Endometrial microvascular endothelial cells (primary cell): Measurements from ENCODE around the gene SEPTIN8. TPM values are rescaled to one million over a fixed set of nuclear protein-coding genes. Genes with fewer than 3 reads are reported as not detected.

ENCODE experiments used
- in situ Hi-C: cut with HindIII; loops from 2 replicates; pipeline ENCODE4 v1.10.0; 2017; ENCODE audit warnings: low sequenced_read_pairs, low pct_unique_long_range_greater_than_20kb; ENCODE audit errors: inconsistent ontology term
- total RNA-seq: library from RNA; depleted of rRNA; stranded (reverse); fragments of >200 nt; gene quantifications from one replicate; pipeline ENCODE4 v1.2.3, GENCODE V29; 2015; ENCODE audit errors: inconsistent ontology term

Gene SEPTIN8
- total RNA-seq, result 61.0 TPM

GRCh38 chr5:132777209-132778069 lies at the start of gene SEPTIN8:
Gene SEPTIN8, minus strand, starts transcription at chr5:132777239. Its CDS starts 102 bp downstream, at chr5:132777137.
- in situ Hi-C loops, result no loop called here

- in situ Hi-C loops, result no loop called here
Measured at GRCh38 chr5:132826424-132827082, 49.5 kb upstream of the SEPTIN8 start.

DNA sequence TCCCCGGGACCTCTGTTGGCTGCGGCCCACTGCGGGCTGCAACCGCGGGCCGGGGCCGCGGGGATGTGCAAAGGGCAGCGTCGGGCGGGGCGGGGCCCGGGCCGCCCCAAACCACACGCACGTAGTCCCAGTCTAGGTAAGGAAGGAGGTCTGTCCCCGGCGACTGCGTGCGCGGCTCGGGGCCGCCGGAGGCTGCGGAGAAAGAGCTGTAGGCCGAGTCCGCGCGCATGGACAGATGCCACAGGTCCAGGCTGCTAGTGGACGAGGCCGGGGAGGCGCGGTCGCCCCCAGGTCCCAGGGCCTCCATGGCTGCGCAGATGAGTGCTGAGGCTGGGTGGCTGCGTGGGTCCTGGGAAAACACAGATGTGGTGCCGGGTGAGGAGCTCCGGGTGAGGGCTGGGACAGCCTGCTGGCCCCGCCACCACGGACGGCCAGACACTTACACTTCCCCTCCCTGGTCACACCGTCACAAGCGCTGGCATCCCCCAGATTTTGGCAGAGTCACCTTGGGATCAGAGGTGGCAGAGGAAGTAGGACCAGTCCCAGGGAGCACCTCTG lies 48.9 kb upstream of the SEPTIN8 start:
- in situ Hi-C loops, result no loop called here

DNA sequence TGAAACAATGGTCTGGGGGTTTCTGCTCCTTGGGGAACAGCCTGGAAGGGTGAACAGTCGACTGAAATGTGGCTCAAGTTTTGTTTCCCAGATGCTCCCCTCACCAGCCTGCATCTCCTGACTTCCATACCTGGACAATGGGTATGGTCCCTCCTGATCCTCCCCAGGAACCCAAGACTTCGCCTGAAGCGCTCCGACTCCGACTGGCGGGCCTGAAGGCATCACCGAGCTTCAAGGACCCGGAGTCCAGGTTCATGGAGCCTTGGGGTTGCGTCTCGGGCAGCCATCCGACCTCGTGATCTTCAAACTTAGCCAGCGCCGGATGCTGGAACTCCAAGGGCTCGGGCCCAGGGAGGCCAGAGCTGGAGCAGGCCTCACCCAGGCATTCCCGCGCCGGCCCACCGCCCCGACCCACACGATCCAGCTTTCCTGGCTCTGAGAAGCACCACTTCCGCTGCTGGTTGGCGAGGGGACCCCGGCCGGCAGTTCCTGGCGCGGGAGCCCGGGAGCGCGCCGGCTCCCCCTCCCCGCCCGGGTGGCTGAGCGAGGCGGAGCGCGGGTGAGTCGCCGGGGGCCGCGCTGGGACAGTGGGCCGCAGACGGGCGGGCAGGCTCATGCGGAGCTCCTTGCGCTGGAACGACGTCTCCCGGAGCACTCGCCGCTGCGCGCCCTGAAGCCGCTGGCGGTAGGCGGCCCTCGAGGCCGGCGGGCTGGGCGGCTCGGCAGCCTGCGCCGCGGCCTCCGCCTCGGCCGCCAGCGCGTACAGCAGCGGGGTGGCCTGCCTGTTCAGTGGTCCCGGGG lies 48.2 kb upstream of the SEPTIN8 start:
- in situ Hi-C loops, result no loop called here

GRCh38 chr5:132824426-132824825 lies 47.4 kb upstream of the SEPTIN8 start:
- in situ Hi-C loops, result no loop called here

DNA sequence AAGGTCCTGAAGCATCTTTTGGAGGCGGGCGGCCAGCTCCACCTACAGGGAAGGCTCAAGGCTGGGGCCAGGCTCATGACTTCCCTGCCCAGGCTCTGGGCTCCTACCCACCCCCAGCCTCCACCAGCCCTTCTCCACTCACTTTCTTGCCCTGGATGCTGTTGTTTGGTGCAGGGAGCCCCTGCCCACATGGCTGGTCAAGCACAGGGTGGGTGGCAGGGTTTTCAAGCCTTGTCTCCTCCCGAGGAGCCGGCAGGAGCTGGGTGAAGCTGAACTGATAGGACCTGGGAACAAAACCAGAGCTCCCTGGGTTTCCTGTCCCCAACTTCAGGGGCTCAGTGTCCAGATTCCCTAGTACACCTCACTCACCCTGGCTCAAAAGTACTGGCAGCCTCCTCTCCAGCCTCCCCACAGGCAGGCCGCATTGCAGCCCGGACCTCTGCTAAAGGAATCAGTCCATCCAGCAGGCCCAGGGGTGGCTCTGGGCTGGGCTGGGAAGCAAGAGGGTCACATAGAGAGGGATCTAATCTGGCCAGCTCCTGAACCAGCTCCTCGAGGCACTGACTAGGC lies 46.5 kb upstream of the SEPTIN8 start:
- in situ Hi-C loops, result no loop called here

GRCh38 chr5:132822650-132823480 lies 45.8 kb upstream of the SEPTIN8 start:
- in situ Hi-C loops, result no loop called here

GRCh38 chr5:132821791-132822190 lies 44.8 kb upstream of the SEPTIN8 start:
- in situ Hi-C loops, result no loop called here

GRCh38 chr5:132821350-132821749 lies 44.3 kb upstream of the SEPTIN8 start:
- in situ Hi-C loops, result no loop called here

DNA sequence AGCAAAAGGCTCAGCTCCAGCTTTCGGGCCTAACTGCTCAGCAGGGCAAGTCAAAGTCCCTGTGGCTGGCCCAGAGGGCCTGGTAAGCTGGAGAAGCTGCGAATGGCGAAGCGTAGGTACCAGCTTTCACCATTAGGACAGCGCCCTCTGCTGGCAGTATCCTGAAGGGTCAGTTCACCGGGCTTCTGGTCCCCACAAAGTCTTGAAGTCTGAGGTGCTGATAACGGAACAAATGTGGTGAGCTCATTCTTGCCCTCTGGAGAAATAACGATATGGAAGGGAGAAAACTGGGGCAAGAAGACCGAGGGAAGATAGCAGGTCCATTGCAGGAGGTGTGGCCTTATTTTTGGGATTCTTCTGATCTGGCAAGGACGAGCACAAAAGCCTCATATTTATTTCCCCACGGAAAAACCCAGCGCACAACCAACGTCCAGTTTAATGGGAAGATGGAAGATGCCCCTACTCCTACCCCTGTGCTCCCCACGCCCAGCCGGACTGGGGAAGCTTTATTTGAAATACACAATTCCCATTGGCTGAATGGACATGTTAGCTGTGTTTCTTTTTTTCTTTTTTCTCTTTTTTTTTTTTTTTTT lies 43.2 kb upstream of the SEPTIN8 start:
- in situ Hi-C loops, result no loop called here

DNA sequence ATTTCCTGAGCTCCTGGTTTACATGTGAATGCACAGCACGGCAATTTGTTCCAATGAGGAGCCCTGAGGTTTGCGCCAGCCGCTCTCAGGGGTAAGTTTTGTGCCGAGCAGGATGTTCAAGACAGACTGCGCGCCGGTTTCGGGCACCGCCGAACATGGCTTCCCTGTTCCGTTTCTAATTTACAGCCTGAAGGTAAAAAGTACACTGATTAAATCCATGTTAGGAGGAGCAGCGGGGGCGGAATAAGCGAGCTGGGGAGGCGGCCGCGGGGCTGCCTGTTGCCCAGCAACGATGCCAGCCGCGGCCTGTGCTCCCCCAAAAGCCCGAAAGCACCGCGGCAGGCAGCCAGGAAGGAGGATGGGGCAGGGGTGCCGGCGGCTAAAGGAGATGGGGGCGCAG lies 42.4 kb upstream of the SEPTIN8 start:
- in situ Hi-C loops, result no loop called here

DNA sequence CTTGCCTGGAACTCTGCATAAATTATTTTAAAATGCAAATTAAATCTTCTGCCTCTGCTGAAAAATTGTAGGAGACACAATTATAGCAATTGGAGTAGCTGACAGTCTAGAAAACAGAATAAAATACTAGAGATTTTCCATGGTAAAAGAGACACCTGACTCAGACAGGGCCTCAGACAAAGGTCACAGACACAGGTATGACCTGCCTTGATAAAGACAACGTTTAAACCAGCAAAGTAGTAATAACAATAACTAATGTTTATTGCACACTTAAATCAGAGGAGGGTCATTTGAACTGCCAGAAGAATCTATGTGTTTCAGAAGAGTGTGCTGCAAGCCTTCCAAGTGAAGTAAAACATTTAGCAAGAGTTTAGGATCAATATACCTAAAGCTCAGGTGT lies 40.0 kb upstream of the SEPTIN8 start:
- in situ Hi-C loops, result no loop called here

DNA sequence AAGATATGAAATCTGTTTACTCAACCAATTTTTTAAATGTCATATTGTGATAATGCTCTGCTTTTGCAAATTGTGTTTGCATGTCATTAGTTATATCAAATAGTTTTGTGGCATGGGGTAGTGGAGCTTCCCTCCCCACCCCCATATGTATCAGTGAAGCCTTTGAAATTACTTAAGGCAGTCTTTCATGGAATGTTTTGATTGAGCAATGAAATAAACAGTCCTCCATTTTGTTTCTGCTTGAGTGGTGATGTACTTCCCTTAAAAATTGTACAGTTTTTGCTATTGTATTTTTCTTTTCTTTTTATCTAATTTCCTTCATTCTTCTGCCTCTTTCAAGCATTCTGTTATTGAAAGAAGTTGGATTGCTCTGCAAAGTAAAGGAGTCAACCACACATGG lies 39.5 kb upstream of the SEPTIN8 start:
- in situ Hi-C loops, result no loop called here

DNA sequence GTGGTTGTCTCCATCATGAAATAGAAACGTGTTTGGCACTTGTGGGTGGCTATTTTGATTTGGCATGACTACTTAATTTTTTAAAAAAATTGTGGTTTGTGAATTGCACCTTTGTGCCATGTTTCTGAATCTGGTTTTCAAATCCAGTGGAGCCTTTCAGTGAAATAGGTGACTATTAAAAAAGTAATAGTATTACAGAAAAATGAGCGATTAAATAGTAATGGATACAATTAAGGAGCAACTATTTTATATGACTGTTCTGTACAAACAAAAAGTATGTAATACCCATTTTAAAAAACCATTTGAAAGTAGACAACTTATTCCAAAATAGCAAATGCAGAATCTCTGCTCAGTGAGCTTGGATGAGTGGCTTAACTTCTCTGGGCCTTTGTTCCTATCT lies 39.0 kb upstream of the SEPTIN8 start:
- in situ Hi-C loops, result no loop called here

GRCh38 chr5:132815454-132815853 lies 38.4 kb upstream of the SEPTIN8 start:
- in situ Hi-C loops, result no loop called here

DNA sequence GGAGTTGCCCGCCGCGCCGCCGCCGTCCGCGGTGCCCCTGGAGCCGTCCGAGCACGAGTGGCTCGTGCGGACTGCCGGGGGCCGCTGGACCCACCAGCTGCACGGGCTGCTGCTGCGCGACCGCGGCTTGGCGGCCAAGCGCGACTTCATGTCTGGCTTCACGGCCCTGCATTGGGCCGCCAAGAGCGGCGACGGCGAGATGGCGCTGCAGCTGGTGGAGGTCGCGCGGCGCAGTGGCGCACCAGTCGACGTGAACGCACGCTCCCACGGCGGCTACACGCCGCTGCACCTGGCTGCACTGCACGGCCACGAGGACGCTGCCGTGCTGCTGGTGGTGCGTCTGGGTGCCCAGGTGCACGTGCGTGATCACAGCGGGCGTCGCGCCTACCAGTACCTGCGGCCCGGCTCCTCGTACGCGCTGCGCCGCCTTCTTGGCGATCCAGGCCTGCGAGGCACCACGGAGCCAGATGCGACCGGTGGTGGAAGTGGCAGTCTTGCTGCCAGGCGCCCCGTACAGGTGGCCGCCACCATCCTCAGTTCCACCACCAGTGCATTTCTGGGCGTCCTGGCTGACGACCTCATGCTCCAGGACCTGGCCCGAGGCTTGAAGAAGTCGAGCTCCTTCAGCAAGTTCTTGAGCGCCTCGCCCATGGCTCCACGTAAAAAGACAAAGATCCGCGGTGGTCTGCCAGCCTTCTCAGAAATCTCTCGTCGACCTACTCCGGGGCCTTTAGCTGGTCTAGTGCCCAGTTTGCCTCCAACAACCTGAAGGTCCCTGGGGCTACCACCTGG lies 37.7 kb upstream of the SEPTIN8 start:
- in situ Hi-C loops, result no loop called here
